AG10803 (cell line): ENCODE data around the gene PKD1L1.
"Not testable (repeated sequence)": the region's sequence is repeated elsewhere in the genome, so short reads cannot be mapped to it uniquely, and the experiment has no call there.

Experiments
- DNase-seq: peaks from one replicate; pipeline ENCODE4 v3.0.0; 2010; ENCODE audit warnings: low read depth
- H3K4me3 ChIP-seq: 2 replicates; pipeline ENCODE4 v1.5.1; 2011; ENCODE audit warnings: mild to moderate bottlenecking, low read length, control low read depth
- CTCF ChIP-seq: conservative IDR thresholded peaks from 2 replicates; pipeline ENCODE4 v1.5.1; 2011; ENCODE audit warnings: mild to moderate bottlenecking, low read length, control low read depth, inconsistent platforms

Gene PKD1L1

GRCh38 chr7:47755248-47755647 lies 193.0 kb downstream of the PKD1L1 start:
- DNase-seq, result no peak
- TF ChIP-seq CTCF, result no peak
- no peak overlapping the region for H3K4me3 ChIP-seq

- DNase-seq, H3K4me3 ChIP-seq: not testable (repeated sequence)
These were observed 196.5 kb downstream of the PKD1L1 start for GRCh38 chr7:47751724-47752123.

- DNase-seq, result no peak
- no peak overlapping the region for H3K4me3 ChIP-seq
- TF ChIP-seq CTCF, result no peak
These were observed 197.2 kb downstream of the PKD1L1 start for GRCh38 chr7:47751043-47751442.

GRCh38 chr7:47748041-47748440 lies 200.2 kb downstream of the PKD1L1 start:
- TF ChIP-seq CTCF, result no peak
- DNase-seq, result no peak
- no peak overlapping the region for H3K4me3 ChIP-seq

GRCh38 chr7:47747160-47747559 lies 201.1 kb downstream of the PKD1L1 start:
- no peak overlapping the region for H3K4me3 ChIP-seq
- TF ChIP-seq CTCF, result no peak
- no peak for DNase-seq

GRCh38 chr7:47746468-47746867 lies 201.8 kb downstream of the PKD1L1 start:
- no peak for TF ChIP-seq CTCF
- H3K4me3 ChIP-seq, result no peak overlapping the region
- no peak for DNase-seq

- no peak overlapping the region for H3K4me3 ChIP-seq
- DNase-seq, result no peak
- no peak for TF ChIP-seq CTCF
These were observed 203.4 kb downstream of the PKD1L1 start for GRCh38 chr7:47744883-47745282.

- TF ChIP-seq CTCF, result no peak
- DNase-seq, result no peak
- H3K4me3 ChIP-seq, result no peak overlapping the region
These were observed 204.2 kb downstream of the PKD1L1 start for GRCh38 chr7:47743965-47744591.
